GM23248 (cell line): ENCODE measurements around the gene COBLL1.

Source experiments
- EZH2 ChIP-seq: fragments of 200-600 bp; sonication (generic); IDR thresholded peaks from 2 replicates; pipeline ENCODE4 v1.6.1; 2018; ENCODE audit warnings: antibody characterized with exemption, mild to moderate bottlenecking; ENCODE audit not compliant: insufficient read depth, poor library complexity, severe bottlenecking
- EZH2phosphoT487 ChIP-seq: fragments of 200-600 bp; sonication (generic); IDR thresholded peaks from 2 replicates; pipeline ENCODE4 v1.6.1; 2018; ENCODE audit warnings: antibody characterized with exemption, moderate library complexity, mild to moderate bottlenecking, low read depth; ENCODE audit not compliant: insufficient read depth

DNA sequence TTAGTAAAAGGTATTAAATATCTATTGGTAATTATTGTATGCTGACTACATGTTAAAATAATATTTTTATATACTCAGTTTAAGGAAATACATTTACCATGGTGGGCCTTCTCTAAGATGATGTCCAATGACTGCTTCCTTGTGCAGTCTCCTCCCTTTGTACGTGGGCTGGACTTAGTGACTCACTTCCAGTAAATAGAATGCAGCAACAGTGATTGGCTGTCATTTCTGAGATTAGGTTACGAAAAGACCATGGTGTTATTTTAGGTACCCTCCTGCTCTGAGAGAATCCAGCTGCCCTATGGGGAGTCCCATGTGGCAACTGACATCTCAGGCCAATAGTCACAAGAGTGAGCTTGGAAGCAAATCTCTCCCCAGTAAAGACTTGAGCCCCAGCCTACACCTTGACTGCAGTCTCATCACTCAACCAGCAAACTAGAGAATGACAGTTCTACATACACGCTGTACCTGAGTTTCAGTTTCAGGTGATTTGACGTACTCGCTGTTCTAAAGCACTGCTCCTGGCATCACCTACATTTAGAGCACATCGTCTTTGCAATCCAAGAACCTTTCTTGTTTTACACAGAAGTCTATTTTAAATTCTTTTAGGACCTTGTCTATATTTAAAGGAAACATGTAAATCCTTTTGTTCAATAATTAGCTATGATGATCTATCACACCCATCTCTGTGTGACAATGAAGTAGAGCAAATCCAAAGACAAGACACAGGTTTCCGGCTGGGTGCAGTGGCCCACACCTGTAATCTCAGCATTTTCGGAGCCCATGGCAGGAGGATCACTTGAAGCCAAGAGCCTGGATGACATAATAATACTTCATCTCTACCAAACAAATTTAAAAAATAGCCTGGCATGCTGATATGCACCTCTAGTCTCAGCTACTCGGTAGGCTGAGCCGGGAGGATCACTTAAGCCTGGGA lies 87.2 kb downstream of the COBLL1 start:
- TF ChIP-seq EZH2 (no peak), EZH2phosphoT487 (no peak)
